ENCODE data around the gene ITGB1BP1.

Gene ITGB1BP1

DNA sequence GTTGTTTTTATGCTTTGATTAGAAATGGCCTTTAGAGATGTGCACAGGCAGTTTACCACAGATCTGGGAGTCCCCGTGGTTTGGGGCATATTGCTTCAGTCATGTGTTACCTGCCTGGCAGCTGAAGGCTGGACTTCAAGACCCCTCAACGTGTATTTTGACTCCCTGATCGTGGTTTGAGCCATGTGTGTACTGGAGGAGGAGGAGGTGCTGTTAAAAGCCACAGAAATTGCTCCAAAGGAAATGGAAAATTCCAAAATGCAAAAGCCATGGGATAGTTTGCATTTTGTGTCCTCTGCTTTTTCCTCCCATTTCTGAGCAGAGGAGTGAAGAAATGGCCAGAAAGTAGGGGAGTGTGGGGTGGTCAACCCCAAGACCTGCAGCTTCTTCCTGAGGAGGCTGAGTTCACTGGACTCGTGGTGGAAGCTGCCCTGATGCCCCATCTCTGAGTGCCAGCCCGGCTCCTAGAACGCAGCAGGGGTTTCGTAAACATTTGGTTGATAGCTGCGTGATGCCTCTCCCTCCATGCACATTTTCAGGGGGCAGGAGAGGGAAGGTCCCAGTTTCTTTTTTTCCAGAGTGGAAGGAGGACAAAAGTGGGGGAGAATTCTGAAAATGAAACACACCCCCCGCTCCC lies 45.7 kb downstream of the ITGB1BP1 start:
- DNase-seq (ENCODE audit: low read depth), result no peak

DNA sequence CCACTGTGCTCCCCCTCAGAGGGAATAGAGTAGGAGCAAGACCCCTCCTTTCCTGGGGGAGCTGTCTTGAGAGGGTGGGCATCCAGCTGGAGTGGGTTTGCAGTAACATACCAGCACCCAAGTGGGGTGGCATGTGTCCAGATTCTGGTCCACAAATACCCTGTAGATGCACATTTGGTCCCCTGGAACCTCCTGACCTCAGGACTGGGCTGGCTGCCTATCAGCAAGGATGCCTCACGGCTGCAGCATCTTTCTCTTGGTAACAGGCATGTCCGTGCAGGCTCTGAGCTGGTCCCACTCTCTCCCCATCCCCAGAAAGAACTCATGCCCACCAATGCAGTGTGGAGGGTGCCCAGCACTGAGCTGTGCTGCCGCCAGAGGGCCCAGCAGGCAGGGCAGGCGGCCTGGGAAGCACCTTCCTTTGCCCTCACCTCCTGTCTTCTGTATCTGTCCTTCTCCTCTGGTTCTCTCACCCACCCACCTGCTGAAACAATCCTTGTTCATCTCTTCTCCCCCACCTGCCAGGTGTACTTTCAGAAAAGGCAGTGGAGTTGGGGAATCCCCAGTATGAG lies 47.4 kb downstream of the ITGB1BP1 start:
- DNase-seq (ENCODE audit: low read depth), result no peak

DNA sequence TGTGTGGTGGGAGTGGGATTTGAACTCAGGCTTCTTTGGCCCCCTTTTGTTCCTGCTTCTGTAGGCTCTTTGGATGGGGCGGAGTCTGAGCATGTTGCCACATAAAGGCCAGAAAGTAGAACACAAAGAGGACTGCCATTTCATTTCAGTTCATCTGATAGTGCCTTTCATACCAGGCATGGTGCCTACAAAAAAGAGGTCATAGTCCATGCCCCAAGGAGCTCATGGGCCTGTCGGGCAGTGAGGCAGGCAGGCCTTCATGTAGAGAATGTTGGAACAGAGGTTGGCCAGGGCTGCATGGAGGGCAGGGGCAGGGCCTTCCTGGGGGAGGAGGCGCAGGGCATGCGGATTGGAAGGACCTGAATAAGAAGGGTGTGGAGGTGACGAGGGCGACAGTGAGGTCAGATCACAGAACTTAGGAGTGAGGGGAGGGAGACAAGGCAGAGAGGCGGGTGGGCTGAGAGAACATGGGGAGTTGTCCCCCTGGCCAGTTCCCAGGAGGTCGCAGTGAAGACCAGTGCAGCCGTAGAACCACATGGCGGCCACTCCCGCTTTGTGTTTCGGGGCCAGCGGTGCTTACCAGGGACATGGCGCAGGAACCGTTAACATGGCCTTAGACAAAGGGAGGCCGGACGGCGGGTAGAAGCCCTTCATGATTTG lies 49.1 kb downstream of the ITGB1BP1 start:
- no peak for DNase-seq (ENCODE audit: low read depth)

GRCh38 chr2:9373476-9373875 lies 49.9 kb downstream of the ITGB1BP1 start:
- no peak for DNase-seq (ENCODE audit: low read depth)

DNA sequence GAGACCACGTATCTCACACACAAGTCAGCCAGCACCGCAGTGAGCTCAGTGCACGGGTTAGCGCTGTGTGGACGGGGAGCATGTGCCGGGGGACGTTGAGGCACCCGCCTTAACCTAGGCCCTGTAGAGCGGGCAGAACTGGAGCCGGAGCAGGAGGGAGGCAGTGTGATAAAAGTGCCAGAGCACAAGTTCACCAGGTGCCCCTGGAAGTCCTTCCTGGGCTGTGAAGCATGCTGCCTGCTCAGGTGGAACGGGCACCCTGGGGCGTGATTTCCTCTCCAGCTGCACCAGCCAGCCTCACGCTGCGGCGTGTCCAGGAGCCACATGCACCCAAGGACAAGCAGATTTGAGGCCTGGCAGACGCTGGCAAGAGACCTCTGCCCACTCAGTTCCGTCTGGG lies 50.3 kb downstream of the ITGB1BP1 start:
- no peak for DNase-seq (ENCODE audit: low read depth)

DNA sequence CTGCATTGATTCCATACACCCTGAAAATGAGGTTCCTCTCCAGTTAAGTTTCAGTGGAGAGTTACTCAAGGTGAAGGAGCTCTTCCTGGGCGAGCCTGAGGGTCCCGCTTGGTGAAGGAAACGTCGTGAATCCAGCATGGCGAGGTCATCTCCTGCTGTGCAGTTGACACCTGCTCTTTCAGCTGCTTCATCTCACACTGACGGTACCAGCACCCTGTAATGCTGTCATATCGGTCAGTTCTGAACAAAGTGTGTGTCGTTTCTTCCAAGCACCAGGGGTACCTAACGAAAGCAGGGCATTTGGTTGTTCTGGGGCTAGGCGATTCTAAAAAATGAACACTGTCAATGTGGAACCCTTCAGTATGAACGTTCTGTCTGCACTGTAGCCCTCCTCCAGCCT lies 52.6 kb downstream of the ITGB1BP1 start:
- no peak for DNase-seq (ENCODE audit: low read depth)

DNA sequence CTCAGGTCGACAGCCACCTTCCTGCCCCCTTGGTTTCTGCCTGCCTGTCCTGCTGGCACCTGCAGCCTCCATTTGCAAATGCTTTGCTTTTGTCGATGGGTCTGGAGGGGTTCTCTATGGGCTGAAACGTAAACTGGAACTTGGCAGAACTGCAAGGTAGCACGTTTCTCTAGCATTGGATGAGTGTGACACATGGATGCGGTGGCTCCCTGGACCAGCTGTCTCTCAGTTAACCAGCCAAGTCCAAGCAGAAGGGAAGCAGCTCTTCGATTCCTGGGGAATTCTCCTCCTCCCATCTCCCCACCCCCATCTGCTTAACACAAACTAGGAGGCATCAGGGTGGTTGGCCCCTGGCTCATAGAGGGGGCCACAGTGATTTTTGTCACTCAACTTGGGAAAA lies 57.3 kb downstream of the ITGB1BP1 start:
- no peak for DNase-seq (ENCODE audit: low read depth)

DNA sequence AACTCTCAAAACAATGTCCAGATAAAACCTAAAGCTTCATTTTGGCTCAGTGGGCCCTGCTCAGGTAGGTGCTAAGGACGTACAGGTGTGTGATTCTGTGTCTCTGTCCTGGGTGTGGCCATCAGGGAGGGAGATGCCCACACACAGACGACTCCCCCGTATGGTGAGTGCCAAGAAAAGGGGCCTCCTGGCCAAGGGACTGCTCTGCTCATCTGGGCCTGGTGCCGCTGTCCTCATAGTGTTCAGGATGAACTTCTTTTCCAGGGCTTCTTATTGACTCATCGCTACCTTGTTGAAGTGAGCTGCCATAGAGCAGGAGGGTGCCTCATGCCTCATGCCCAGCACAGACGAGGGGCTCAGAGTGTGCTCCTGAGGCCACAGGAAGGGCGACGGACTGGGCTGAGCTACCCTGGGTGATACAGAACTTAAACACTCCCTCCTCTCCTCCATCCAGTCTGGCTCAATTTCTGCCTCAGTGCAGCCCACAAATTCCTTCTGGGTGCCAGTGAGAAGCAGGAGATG lies 57.8 kb downstream of the ITGB1BP1 start:
- no peak for DNase-seq (ENCODE audit: low read depth)

DNA sequence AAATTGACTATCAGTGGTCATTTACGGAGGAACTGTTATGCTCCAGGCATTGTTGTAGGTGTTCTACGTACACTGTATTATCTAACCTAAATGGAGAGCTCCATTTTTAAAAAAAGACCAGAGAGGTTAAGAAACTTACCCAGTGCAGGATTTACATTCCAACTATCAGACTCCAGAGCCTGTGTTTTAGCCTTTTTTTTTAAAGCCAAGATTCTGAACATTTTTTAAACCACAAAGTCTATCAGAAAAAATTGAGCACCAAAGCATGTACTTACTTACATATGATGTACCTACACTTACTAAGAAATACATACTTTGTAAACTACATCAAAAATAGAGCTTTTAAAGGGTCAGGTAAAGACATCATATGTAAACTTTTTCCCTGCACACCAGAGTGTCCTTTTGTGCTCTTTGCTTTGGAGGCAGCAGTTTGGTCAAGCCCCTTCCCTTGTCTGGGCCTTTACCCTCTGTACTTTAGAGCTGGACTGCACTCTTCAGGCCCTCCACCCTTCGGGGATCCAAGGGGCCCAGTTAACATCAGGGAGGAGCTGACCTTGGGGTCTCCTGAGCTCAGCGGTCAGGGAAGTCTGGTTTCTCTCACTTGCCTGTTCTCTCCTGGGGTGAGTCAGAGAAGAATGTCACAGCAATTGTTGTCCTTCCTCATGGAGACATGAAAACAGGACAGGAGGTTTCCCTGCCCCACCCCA lies 58.4 kb downstream of the ITGB1BP1 start:
- peak; percentile 52 for DNase-seq (ENCODE audit: low read depth)

DNA sequence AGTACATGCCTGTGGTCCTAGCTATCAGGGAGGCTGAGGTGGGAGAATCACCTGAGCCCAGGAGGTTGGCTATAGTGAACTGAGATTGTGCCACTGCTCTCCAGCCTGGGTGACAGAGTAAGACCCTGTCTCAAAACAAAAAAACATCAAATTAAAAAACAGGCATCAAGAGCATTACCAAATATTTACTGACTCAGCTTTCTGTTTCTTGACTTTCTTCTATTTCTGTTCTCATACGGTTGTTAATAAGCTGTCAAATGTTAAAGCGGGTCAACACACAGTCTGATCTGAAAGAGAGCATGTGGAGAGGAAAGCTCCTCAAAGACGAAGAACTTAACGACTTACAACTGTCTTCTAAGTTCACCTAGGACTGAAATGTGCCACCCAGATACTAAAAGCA lies 59.0 kb downstream of the ITGB1BP1 start:
- no peak for DNase-seq (ENCODE audit: low read depth)

- peak; percentile 29 for DNase-seq (ENCODE audit: low read depth)
These were observed 62.6 kb downstream of the ITGB1BP1 start for GRCh38 chr2:9360701-9361100.

GRCh38 chr2:9360110-9360509 lies 63.2 kb downstream of the ITGB1BP1 start:
- no peak for DNase-seq (ENCODE audit: low read depth)

DNA sequence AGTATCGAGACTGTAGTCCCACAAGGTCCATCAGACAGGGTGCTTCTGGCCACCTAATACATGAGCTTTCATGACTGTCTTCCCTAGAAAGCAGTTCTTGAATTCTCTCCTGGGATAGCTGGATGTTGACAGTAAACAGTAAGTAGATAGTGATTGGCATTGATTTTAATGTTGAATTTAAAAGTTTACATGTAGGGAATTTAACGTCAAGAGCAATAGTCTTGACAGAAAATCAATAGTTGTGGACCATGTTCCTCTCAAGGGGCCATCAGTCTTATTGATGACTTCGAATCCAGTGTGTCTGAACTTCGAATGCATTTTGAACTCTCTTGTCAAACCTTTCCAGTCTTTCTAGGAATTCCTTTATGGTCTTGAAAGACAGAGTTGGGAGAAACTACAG lies 63.9 kb downstream of the ITGB1BP1 start:
- no peak for DNase-seq (ENCODE audit: low read depth)

GRCh38 chr2:9358846-9359245 lies 64.5 kb downstream of the ITGB1BP1 start:
- no peak for DNase-seq (ENCODE audit: low read depth)

- DNase-seq (ENCODE audit: low read depth), result no peak
These were observed 67.1 kb downstream of the ITGB1BP1 start for GRCh38 chr2:9356261-9356660.

DNA sequence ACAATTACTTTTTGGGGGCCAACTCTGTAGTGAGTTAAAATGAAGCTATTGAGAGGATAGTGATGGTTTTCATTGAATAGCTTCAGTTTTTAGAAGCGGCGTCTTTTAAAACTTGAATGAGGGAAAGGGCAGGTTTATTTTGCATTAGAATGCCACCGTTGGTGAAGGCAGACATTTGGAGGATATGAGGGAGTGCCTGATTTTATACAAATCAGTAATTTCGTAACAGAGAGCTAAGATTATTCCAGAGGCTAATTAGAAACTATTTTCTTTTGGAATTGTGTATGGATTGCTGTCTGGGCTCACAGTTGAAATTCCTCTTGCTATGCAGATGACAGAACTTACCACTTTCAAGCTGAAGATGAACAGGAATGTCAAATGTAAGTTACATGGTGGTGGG lies 67.6 kb downstream of the ITGB1BP1 start:
- no peak for DNase-seq (ENCODE audit: low read depth)

- DNase-seq (ENCODE audit: low read depth), result no peak
These were observed 68.1 kb downstream of the ITGB1BP1 start for GRCh38 chr2:9355270-9355669.

DNA sequence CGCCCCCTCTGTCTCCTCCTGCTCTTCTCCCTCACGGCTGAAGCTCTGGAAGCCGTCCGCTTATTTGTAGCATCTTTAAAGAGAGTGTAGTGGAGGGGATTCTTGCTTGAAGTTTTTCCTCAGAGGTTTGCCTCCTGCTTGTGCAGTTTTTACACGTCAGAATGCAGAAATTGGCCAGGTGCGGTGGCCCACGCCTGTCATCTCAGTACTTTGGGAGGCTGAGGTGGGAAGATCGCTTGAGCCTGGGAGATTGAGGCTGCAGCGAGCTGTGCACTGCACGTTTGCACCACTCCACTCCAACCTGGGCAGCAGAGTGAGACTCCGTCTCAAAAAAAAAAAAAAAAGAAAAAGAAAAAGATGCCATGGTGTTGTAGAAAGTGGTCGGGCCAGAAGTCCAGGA lies 69.0 kb downstream of the ITGB1BP1 start:
- DNase-seq (ENCODE audit: low read depth), result no peak
